ENCODE measurements around the gene PLPP1. TPM values are rescaled to one million over a fixed set of nuclear protein-coding genes. Genes with fewer than 3 reads are reported as not detected.

Gene PLPP1
- total RNA-seq, 1 experiment from 2014 or later, result 10.5 TPM

GRCh38 chr5:55469839-55470238 lies 64.9 kb downstream of the PLPP1 start:
- H2AFZ ChIP-seq (ENCODE audit: low read depth, low read length, poor library complexity, severe bottlenecking), result no peak overlapping the region
- H3K9ac ChIP-seq (ENCODE audit: low read length), result no peak overlapping the region
- intact Hi-C loops (cut with micrococcal nuclease), result no loop called here
- TF ChIP-seq SRF (IDR thresholded peaks at IDR 0.05; ENCODE audit: low read depth) (no peak), POLR2AphosphoS5 (IDR thresholded peaks at IDR 0.05; ENCODE audit: low read depth, low read length) (no peak), ZFX (IDR thresholded peaks at IDR 0.05) (no peak), SP1 (IDR thresholded peaks at IDR 0.05; ENCODE audit: low read depth) (no peak)
- H3K27ac ChIP-seq (ENCODE audit: low read depth, low read length), result no peak overlapping the region
- no peaks in the 10 kb centered on the region for H3K36me3 ChIP-seq (ENCODE audit: control insufficient read depth in 1 of 2, insufficient read depth in 2 of 2, low read length in 2 of 2)
- ChIA-PET POLR2A (no interaction called here), RAD21 (ENCODE audit: low non-redundant PET in 1 of 2, low total read pairs in 2 of 2, uncharacterized antibody in 2 of 2, unreplicated experiment in 2 of 2) (no interaction called here), CTCF (no interaction called here)
- H3K79me2 ChIP-seq (ENCODE audit: insufficient read depth, low read length), result no peaks in the 10 kb centered on the region
- H3K4me1 ChIP-seq (ENCODE audit: control insufficient read depth in 1 of 2, insufficient read depth in 2 of 2, low read length in 2 of 2), result no peaks in the 10 kb centered on the region
- no peaks in the 10 kb centered on the region for H3K9me3 ChIP-seq (ENCODE audit: control insufficient read depth in 1 of 2, insufficient read depth in 1 of 2, low read depth in 1 of 2, low read length in 2 of 2)
- H4K20me1 ChIP-seq (ENCODE audit: insufficient read depth), result no peaks in the 10 kb centered on the region
- no TSS peak for BruUV-seq (replicated peaks)
- no peak for ATAC-seq
- H3K4me3 ChIP-seq (replicated peaks in 1 of 2; ENCODE audit: low read depth in 1 of 2, low read length in 2 of 2), result no peak overlapping the region
- no peak overlapping the region for H3K4me2 ChIP-seq (ENCODE audit: low read length)
- no peaks in the 10 kb centered on the region for H3K9me2 ChIP-seq (ENCODE audit: insufficient read depth)
- no peaks in the 10 kb centered on the region for H3K27me3 ChIP-seq (ENCODE audit: insufficient read depth, low read length)
- no peak for DNase-seq (ENCODE audit: low read depth, low spot score)

DNA sequence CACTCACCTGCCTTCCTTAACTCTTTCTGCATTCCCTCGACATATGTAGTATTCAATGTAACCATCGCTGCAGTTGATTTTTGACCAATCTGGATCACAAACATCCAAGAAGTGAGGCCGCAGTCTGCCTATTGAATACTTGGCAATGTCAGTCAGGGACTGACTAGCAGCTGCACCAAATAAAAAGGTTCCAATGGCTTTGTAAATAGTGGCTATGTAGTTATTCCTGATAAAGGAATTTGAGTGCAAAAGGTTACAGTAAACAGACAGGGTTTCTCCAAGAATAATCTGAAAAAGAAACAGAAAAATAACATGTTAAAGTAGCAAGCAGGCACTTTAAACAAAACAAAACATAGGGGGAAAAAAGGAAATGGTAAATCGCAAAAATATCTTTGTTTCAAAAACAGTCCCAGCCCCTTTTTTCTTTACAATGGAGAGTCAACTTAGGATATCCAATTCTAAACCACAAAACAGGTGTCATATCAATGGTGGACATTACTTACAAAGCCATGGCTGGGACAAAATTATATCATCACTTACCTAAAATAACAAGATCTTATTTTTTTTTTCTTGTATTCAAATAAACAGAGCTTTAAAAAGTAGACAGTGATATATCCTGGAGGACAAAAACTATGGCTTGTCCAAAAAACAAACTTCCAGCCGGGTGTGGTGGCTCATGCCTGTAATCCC lies 66.8 kb downstream of the PLPP1 start:
- H2AFZ ChIP-seq (ENCODE audit: low read depth, low read length, poor library complexity, severe bottlenecking), result no peak overlapping the region
- ATAC-seq (no peak), DNase-seq (ENCODE audit: low read depth, low spot score) (no peak)
- no peaks in the 10 kb centered on the region for H3K79me2 ChIP-seq (ENCODE audit: insufficient read depth, low read length)
- ChIA-PET CTCF (no interaction called here), RAD21 (ENCODE audit: low non-redundant PET in 1 of 2, low total read pairs in 2 of 2, uncharacterized antibody in 2 of 2, unreplicated experiment in 2 of 2) (no interaction called here), POLR2A (no interaction called here)
- no peaks in the 10 kb centered on the region for H3K4me1 ChIP-seq (ENCODE audit: control insufficient read depth in 1 of 2, insufficient read depth in 2 of 2, low read length in 2 of 2)
- no peak for TF ChIP-seq SP1 (IDR thresholded peaks at IDR 0.05; ENCODE audit: low read depth)
- TF ChIP-seq, protein P1, sequence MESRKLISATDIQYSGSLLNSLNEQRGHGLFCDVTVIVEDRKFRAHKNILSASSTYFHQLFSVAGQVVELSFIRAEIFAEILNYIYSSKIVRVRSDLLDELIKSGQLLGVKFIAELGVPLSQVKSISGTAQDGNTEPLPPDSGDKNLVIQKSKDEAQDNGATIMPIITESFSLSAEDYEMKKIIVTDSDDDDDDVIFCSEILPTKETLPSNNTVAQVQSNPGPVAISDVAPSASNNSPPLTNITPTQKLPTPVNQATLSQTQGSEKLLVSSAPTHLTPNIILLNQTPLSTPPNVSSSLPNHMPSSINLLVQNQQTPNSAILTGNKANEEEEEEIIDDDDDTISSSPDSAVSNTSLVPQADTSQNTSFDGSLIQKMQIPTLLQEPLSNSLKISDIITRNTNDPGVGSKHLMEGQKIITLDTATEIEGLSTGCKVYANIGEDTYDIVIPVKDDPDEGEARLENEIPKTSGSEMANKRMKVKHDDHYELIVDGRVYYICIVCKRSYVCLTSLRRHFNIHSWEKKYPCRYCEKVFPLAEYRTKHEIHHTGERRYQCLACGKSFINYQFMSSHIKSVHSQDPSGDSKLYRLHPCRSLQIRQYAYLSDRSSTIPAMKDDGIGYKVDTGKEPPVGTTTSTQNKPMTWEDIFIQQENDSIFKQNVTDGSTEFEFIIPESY (IDR thresholded peaks at IDR 0.05; ENCODE audit: extremely low read depth, insufficient replicate concordance, low read length), result no peak
- no peak overlapping the region for H3K9ac ChIP-seq (ENCODE audit: low read length)
- H3K4me3 ChIP-seq (replicated peaks in 1 of 2; ENCODE audit: low read depth in 1 of 2, low read length in 2 of 2), result no peak overlapping the region
- BruUV-seq (replicated peaks), result no TSS peak
- H3K9me2 ChIP-seq (ENCODE audit: insufficient read depth), result no peaks in the 10 kb centered on the region
- no peaks in the 10 kb centered on the region for H3K27me3 ChIP-seq (ENCODE audit: insufficient read depth, low read length)
- no peaks in the 10 kb centered on the region for H3K9me3 ChIP-seq (ENCODE audit: control insufficient read depth in 1 of 2, insufficient read depth in 1 of 2, low read depth in 1 of 2, low read length in 2 of 2)
- no peak overlapping the region for H3K4me2 ChIP-seq (ENCODE audit: low read length)
- H4K20me1 ChIP-seq (ENCODE audit: insufficient read depth), result no peaks in the 10 kb centered on the region
- intact Hi-C loops (cut with micrococcal nuclease), result no loop called here
- no peaks in the 10 kb centered on the region for H3K36me3 ChIP-seq (ENCODE audit: control insufficient read depth in 1 of 2, insufficient read depth in 2 of 2, low read length in 2 of 2)
- no peak overlapping the region for H3K27ac ChIP-seq (ENCODE audit: low read depth, low read length)

Measured in HCT116 (cell line).